ENCODE results near the gene ZDHHC14.
"Not testable (repeated sequence)": the region's sequence is repeated elsewhere in the genome, so short reads cannot be mapped to it uniquely, and the experiment has no call there.

ZDHHC14 gene

DNA sequence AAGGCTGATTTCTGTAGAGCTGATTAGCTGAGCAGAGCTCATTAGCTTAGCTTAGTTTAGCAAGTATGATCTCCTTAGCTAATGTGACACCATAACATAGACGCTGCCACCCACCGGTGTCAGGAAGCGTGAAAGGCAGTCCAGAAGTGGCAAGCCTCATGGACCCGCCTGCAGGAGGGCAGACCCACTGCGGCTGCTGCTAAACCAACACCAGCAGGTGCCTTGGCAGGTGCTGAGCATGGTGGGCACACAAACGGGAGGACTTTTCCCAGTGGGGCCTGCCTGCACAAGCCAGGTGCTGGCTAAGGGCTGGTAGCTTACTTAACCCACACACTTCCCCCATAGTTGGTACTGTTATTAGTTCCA lies 22.7 kb downstream of the ZDHHC14 start:
- no peak for DNase-seq (ENCODE audit: extremely low read depth, low read depth)
- TF ChIP-seq, protein P1, sequence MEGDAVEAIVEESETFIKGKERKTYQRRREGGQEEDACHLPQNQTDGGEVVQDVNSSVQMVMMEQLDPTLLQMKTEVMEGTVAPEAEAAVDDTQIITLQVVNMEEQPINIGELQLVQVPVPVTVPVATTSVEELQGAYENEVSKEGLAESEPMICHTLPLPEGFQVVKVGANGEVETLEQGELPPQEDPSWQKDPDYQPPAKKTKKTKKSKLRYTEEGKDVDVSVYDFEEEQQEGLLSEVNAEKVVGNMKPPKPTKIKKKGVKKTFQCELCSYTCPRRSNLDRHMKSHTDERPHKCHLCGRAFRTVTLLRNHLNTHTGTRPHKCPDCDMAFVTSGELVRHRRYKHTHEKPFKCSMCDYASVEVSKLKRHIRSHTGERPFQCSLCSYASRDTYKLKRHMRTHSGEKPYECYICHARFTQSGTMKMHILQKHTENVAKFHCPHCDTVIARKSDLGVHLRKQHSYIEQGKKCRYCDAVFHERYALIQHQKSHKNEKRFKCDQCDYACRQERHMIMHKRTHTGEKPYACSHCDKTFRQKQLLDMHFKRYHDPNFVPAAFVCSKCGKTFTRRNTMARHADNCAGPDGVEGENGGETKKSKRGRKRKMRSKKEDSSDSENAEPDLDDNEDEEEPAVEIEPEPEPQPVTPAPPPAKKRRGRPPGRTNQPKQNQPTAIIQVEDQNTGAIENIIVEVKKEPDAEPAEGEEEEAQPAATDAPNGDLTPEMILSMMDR (IDR thresholded peaks at IDR 0.05; ENCODE audit: low read depth, low read length, missing control alignments), result no peak
- H3K4me3 ChIP-seq (replicated peaks; ENCODE audit: low read depth, low read length), result no peak overlapping the region

DNA sequence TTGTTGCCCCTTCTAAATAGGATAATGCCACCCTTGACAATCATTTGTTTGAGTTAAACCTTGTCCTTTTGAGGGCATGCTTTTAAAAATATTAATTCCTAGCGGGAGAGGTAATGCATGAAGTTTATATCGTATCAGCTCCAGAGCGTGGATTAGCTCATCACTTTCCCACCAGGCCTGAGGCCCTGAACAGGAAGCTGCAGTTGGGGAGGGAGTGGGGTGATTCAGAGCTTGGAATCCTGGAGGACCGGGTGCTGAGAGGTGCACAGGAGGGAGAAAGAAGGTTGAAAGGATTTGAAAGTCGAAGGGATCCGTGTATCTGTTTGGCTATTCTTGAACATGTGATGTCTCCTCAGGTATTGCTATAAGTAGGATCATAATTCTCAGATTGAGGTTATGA lies 25.0 kb downstream of the ZDHHC14 start:
- DNase-seq (ENCODE audit: extremely low read depth, low read depth), result no peak
- TF ChIP-seq, protein P1 (IDR thresholded peaks at IDR 0.05; ENCODE audit: low read depth, low read length, missing control alignments), result no peak
- no peak overlapping the region for H3K4me3 ChIP-seq (replicated peaks; ENCODE audit: low read depth, low read length)

DNA sequence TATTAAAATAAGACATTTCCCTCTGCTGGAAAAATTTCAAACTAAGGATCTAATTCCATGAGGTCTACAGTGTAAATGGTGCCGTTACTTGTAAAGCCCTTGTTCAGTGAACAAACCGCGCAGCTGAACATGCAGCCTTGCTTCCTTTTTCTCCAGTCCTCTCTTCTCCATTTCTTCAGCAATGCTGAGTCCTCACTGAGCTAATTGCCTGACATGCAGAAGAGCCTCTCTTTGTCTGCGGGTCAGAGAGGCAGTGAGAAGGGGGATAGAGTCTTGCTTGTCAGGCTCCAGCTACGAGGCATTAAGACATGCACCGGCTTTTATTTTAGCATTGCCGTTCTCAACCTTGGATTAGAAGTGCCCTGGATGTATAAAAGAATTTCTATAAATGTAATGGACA lies 25.7 kb downstream of the ZDHHC14 start:
- TF ChIP-seq, protein P1 (IDR thresholded peaks at IDR 0.05; ENCODE audit: low read depth, low read length, missing control alignments), result no peak
- no peak for DNase-seq (ENCODE audit: extremely low read depth, low read depth)
- no peak overlapping the region for H3K4me3 ChIP-seq (replicated peaks; ENCODE audit: low read depth, low read length)

DNA sequence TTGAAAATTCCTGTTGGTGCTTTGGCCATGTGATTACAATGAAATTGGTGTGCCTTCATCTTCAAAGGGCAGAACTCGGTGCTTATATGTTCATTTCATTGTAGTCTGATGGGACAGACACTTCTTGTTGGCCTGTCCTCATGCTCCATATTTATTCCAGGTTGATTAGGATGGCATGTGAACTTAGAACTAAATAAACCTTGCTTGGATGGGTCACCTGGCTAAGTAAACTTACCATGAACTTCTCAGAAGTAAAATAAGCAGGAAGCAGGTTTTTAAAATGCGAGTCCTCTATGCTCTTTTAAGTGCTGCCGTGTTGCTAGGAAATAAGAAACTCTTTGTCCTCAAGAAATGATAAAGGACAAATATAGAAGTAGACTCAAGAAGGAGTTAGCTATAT lies 26.7 kb downstream of the ZDHHC14 start:
- H3K4me3 ChIP-seq (replicated peaks; ENCODE audit: low read depth, low read length), result no peak overlapping the region
- TF ChIP-seq, protein P1 (IDR thresholded peaks at IDR 0.05; ENCODE audit: low read depth, low read length, missing control alignments), result no peak
- no peak for DNase-seq (ENCODE audit: extremely low read depth, low read depth)

DNA sequence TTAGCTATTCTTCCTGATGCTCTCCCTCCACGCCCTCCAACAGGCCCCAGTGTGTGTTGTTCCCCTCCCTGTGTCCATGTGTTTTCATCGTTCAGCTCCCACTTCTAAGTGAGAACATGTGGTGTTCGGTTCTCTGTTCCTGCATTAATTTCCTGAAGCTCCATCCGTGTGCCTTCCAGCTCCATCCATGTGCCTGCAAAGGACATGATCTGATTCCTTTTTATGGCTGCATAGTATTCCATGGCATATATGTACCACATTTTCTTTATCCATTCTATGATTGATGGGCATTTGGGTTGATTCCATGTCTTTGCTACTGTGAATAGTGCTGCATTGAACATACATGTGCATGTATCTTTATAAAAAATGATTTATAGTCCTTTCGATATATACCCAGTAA lies 27.4 kb downstream of the ZDHHC14 start:
- not testable (repeated sequence) for H3K4me3 ChIP-seq (replicated peaks; ENCODE audit: low read depth, low read length); DNase-seq (ENCODE audit: extremely low read depth, low read depth)

DNA sequence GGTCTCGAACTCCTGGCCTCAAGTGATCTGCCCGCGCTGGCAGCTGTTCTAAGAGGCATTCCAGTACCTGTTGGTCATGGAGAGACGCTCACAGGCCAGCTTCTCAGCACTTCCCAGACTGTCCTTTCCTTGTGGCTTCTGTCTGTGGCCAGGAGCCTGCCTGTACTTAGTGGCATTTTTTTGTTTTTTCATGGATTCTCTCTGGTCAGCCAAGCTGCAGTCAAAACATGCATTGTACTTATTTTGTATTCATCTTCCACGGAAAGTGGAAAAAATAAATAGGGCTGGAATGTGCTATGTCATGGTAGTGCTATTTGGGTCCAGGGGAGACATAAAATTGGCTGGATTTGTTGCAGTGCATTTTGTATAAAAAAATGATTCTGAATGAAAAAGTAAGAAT lies 29.1 kb downstream of the ZDHHC14 start:
- no peak for DNase-seq (ENCODE audit: extremely low read depth, low read depth)
- TF ChIP-seq, protein P1 (IDR thresholded peaks at IDR 0.05; ENCODE audit: low read depth, low read length, missing control alignments), result no peak
- H3K4me3 ChIP-seq (replicated peaks; ENCODE audit: low read depth, low read length), result no peak overlapping the region

DNA sequence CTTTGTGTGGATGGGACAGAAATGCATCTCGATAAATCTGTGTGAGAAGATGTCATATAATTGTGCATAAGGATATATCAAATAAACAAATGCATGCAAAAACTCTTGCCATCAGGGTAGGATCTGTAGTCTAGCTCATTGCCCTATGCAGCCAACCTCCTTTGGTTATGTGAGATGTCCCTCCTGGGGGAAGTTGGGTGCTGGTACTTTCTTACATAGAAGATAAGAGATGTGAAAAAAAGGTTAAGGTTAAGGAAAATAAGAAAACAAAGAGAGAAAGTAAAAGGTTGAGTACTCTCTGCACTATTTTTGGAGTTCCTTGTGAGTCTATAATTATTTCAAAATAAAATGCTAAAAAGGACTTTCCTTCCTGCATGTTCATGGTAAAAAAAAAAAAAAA lies 30.4 kb downstream of the ZDHHC14 start:
- DNase-seq (ENCODE audit: extremely low read depth, low read depth), result no peak
- no peak overlapping the region for H3K4me3 ChIP-seq (replicated peaks; ENCODE audit: low read depth, low read length)

More for the DNA sequence above, 30.4 kb downstream of the ZDHHC14 start:
- TF ChIP-seq, protein P1 (IDR thresholded peaks at IDR 0.05; ENCODE audit: low read depth, low read length, missing control alignments), result no peak

All from HFF-Myc (cell line).